Coronary artery (tissue), 2 donors: Measurements from ENCODE around the gene CYSRT1.

Experiments
- DNase-seq: peaks from one replicate; pipeline ENCODE4 v3.0.0-alpha.2; 2017; ENCODE audit warnings: low spot score
- H3K27ac ChIP-seq, 2 donors: fragments of 200-600 bp; sonication (generic); one replicate each; pipeline ENCODE4 v1.5.1; 2016 to 2019
- H3K4me3 ChIP-seq: fragments of 200-600 bp; sonication (generic); 2 replicates; pipeline ENCODE4 v1.5.1; 2016; ENCODE audit warnings: mild to moderate bottlenecking, moderate library complexity
- TF ChIP-seq, protein P1 (sequence below): fragments of 200-600 bp; sonication (generic); IDR thresholded peaks from one replicate; pipeline ENCODE4 v1.5.1; 2019; ENCODE audit warnings: antibody characterized with exemption

Gene CYSRT1

GRCh38 chr9:137229903-137230704, 5.1 kb downstream of the CYSRT1 start:
- TF ChIP-seq, protein P1, sequence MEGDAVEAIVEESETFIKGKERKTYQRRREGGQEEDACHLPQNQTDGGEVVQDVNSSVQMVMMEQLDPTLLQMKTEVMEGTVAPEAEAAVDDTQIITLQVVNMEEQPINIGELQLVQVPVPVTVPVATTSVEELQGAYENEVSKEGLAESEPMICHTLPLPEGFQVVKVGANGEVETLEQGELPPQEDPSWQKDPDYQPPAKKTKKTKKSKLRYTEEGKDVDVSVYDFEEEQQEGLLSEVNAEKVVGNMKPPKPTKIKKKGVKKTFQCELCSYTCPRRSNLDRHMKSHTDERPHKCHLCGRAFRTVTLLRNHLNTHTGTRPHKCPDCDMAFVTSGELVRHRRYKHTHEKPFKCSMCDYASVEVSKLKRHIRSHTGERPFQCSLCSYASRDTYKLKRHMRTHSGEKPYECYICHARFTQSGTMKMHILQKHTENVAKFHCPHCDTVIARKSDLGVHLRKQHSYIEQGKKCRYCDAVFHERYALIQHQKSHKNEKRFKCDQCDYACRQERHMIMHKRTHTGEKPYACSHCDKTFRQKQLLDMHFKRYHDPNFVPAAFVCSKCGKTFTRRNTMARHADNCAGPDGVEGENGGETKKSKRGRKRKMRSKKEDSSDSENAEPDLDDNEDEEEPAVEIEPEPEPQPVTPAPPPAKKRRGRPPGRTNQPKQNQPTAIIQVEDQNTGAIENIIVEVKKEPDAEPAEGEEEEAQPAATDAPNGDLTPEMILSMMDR, result no peak
- Histone ChIP-seq H3K4me3 (no peak overlapping the region), H3K27ac (no peak overlapping the region)
- no peak for DNase-seq

- H3K27ac ChIP-seq, result no peak within 1 kb of the TSS
- H3K4me3 ChIP-seq, result no peak within 1 kb of the TSS
- TF ChIP-seq, protein P1, result no peak
- DNase-seq, result no peak
Observed at GRCh38 chr9:137230705-137231371, 5.9 kb downstream of the CYSRT1 start, which contains the start of gene SLC34A3. Gene SLC34A3, plus strand, starts transcription at chr9:137230901. Its CDS starts 802 bp downstream, at chr9:137231703.

- no peak for DNase-seq
- TF ChIP-seq, protein P1, result no peak
- Histone ChIP-seq H3K27ac (no peak overlapping the region), H3K4me3 (no peak overlapping the region)
Observed at GRCh38 chr9:137231372-137232039, 6.5 kb downstream of the CYSRT1 start.

GRCh38 chr9:137232101-137232500, 7.1 kb downstream of the CYSRT1 start:
- no peak overlapping the region for H3K27ac ChIP-seq
- TF ChIP-seq, protein P1, result no peak
- no peak overlapping the region for H3K4me3 ChIP-seq
- no peak for DNase-seq

DNA sequence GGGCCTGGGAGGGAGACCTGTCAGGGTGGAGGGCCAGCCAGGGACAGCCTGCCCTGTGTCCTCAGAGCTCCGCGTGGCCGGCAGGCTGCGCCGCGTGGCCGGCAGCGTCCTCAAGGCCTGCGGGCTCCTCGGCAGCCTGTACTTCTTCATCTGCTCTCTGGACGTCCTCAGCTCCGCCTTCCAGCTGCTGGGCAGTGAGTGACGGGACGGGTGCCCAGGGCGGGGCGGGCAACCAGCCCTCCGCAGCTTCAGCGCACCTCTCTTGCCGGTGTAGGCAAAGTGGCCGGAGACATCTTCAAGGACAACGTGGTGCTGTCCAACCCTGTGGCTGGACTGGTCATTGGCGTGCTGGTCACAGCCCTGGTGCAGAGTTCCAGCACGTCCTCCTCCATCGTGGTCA, 7.5 kb downstream of the CYSRT1 start:
- H3K27ac ChIP-seq, result no peak overlapping the region
- no peak for DNase-seq
- TF ChIP-seq, protein P1, result no peak
- no peak overlapping the region for H3K4me3 ChIP-seq

GRCh38 chr9:137233143-137233980, 8.4 kb downstream of the CYSRT1 start:
- no peak overlapping the region for H3K27ac ChIP-seq
- DNase-seq, result no peak
- H3K4me3 ChIP-seq, result no peak overlapping the region
- TF ChIP-seq, protein P1, result no peak
